ENCODE data around the gene MED15.
"Not testable (repeated sequence)": the region's sequence is repeated elsewhere in the genome, so short reads cannot be mapped to it uniquely, and the experiment has no call there.

The MED15 gene

DNA sequence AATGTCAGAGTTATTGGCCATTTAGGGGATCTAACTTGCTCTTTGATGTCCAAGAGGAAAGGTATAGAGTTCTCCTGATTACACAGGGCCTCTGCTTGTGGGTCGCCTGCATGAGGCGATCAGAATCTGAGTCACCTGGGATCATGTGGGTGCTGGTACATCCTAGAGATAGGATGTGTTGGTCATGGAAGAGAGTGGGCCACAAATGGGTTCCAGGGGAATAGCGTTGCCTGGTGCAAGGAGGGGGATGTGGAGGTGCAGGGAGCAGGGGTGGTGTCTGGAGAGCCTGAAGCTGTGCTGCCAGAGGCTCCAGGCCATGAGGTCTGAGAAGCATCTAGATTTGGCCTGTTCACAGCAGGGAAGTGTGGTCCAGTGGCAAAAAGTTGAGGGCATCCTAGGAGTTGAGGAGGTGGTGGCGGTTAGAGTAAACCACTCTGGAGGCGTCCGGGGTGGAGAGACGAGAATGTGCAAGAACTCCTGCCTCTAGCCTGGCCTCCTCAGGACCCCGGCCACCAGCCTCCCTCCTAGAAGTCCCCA lies 92.8 kb downstream of the MED15 start:
- DNase-seq (ENCODE audit: low read depth in 2 of 2) = no peak

DNA sequence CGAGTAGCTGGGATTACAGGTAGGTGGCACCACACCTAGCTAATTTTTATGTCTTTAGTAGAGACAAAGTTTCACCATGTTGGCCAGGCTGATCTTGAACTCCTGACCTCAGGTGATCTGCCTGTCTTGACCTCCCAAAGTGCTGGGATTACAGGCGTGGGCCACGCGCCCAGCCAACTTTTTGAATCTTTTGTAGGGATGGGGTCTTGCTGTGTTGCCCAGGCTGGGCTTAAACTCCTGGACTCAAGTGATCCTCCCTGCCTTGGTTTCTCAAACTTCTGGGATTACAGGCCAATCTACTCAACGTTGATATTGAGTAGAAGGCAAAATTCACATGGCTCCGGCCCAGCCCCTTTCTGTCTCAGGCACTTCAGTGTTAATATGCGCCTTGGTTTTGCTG lies 93.9 kb downstream of the MED15 start:
- DNase-seq (ENCODE audit: low read depth in 2 of 2) = no peak

DNA sequence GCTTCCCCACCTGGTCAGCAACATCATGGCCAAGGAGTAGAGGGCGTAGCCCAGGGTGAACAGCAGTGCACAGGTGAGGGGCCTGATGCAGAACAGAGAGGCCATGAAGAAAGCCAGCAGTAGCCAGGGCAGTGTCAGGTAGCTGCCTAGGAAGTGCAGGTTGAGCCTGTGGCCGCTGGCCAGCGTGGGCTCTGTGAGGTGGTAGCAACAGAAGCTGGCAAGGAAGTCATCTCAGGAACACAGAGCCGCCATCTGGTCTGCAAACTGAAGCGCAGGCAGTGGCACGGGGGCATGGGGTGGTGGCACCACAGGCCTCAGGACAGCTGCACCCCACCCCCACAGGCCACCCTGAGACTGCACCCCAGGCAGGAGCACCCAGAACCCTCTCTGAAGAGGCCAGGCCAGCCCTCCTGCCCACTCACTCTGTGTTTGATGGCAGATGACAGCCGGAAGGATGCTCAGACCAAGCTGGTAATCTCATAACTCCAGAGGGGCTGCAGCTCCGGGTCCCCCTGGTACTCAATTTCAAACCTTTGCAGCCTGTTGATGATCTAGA lies 95.3 kb downstream of the MED15 start:
- no peak for DNase-seq (ENCODE audit: low read depth in 2 of 2)

DNA sequence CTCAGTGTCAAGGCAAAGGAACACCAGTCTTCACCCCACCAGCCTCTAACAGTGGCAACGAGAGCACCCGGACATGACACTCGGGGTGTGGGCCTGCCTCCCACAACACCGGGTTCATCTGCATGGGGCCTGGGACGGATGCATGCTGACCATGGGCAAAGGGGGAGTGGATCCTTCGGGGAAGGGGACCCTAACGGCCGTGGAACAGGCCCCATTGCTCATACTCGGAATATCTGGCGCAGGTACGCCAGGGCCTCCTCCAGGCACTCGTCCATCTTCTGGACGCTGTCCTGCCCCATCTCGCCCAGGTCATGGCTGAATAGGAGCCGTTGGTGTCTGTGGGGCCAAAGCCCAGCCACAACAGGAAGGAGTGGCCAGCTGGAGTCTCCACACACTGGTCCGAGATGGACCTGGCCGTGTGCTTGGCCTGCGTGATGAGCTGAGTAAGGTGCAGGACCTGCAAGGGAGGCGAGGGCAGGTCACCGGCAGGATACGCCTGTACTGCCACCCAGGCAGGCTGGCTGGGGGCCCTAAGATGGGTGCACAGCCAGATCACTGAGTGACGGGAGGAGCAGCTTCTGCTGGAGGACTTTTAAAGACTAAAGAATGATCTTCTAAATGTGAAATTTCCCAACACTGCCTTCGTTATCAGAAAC lies 96.8 kb downstream of the MED15 start:
- DNase-seq (ENCODE audit: low read depth in 2 of 2) = no peak

DNA sequence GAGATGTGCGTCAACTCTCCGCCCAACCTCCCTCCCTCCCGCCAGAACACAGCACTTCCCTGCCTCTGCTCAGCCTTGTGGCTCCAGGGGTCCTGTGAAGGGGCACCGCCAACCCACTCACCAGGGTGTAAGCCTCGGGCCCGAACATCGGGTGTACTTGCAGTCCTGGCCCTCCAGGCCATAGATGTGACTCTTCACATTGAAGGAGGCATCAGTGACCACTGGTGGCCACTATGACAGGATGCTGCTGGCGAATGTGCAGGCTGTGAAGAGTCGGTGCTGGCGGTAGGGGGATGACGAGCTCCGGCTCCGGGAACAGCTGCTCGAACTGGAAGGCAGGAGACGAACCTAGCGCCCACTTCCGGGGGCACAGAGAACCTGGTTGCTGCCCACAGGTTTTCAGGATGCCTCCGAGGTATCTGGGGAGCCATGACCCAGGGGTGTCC lies 97.4 kb downstream of the MED15 start:
- DNase-seq (ENCODE audit: low read depth in 2 of 2) = no peak

- DNase-seq (ENCODE audit: low read depth in 2 of 2) = no peak
Measured at GRCh38 chr22:20605328-20605727, 97.9 kb downstream of the MED15 start.

- DNase-seq (ENCODE audit: low read depth in 2 of 2) = peak; percentile 35 to 41
Measured at GRCh38 chr22:20606041-20606783, 98.8 kb downstream of the MED15 start.

GRCh38 chr22:20606784-20607128 lies 99.3 kb downstream of the MED15 start:
- DNase-seq (ENCODE audit: low read depth in 2 of 2) = no peak

DNA sequence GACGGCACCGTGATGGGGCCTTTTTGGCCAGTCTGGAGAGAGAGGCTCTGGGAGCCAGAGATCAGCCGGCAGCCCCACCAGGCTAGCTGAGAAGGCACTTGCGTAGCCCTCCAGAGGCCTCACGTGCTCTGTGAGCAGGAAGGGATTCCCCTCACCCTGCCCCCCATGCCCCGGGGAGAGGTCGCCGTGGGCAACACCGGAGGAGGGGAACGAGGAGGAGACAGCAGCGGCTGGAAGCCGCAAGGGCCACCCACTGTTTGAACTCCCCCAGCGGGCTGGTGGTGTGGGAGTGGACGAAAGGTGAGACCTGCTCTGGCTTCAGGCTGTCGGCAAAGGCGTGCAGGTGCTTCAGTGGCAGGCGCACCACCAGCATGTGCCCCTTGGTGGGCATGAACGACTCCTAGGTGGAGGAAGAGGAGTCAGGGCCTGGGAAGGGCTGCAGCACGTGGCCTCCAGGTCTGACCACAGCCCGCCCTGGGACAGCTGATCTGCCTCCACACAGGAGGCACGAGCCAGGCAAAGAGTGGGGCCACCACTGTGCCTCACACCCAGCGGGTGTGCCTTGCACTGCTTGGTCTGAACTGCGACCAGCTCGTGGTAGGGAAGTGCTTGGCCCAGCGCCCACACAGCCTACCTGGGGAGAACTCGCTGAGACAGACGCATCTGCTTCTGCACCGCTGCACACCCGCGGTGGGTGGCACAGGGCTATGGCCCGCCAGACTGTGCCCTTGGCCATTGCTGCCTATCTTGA lies 99.9 kb downstream of the MED15 start:
- no peak for DNase-seq (ENCODE audit: low read depth in 2 of 2)

- no peak for DNase-seq (ENCODE audit: low read depth in 2 of 2)
Measured at GRCh38 chr22:20610243-20610686, 102.9 kb downstream of the MED15 start.

- no peak for DNase-seq (ENCODE audit: low read depth in 2 of 2)
Measured at GRCh38 chr22:20610757-20611156, 103.3 kb downstream of the MED15 start.

GRCh38 chr22:20611418-20611817 lies 104.0 kb downstream of the MED15 start:
- no peak for DNase-seq (ENCODE audit: low read depth in 2 of 2)

GRCh38 chr22:20613301-20613700 lies 105.9 kb downstream of the MED15 start:
- DNase-seq (ENCODE audit: low read depth in 2 of 2) = no peak

- no peak for DNase-seq (ENCODE audit: low read depth in 2 of 2)
Measured at GRCh38 chr22:20615021-20615420, 107.6 kb downstream of the MED15 start.

- DNase-seq (ENCODE audit: low read depth in 2 of 2) = no peak
Measured at GRCh38 chr22:20615533-20616450, 108.4 kb downstream of the MED15 start.

DNA sequence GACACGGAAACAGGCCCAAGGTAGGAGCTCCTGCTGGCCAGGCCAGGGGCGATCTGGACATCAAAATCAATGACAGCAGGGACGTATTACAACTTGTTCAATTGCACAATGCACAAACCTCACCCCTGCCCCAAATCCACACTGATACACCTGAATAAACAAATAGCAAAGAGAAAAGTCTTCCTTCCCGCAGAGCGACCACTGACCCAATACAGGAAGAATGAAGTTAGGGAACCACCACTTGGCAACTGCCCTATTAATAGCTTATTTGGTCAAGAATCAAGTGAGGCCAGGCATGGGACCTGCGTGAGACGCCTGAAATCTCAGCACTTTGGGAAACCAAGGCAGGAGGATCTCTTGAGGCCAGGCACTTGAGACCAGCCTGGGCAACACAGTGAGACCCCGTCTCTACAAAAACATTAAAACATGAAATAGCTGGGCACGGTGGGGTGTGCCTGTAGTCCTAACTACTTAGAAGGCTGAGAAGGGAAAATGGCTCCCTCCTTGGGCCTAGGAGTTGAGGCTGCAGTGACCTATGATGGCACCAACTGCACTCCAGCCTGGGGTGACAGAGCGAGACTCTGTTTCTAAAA lies 109.1 kb downstream of the MED15 start:
- DNase-seq (ENCODE audit: low read depth in 2 of 2) = no peak

GRCh38 chr22:20618488-20618887 lies 111.1 kb downstream of the MED15 start:
- DNase-seq (ENCODE audit: low read depth in 2 of 2) = no peak

DNA sequence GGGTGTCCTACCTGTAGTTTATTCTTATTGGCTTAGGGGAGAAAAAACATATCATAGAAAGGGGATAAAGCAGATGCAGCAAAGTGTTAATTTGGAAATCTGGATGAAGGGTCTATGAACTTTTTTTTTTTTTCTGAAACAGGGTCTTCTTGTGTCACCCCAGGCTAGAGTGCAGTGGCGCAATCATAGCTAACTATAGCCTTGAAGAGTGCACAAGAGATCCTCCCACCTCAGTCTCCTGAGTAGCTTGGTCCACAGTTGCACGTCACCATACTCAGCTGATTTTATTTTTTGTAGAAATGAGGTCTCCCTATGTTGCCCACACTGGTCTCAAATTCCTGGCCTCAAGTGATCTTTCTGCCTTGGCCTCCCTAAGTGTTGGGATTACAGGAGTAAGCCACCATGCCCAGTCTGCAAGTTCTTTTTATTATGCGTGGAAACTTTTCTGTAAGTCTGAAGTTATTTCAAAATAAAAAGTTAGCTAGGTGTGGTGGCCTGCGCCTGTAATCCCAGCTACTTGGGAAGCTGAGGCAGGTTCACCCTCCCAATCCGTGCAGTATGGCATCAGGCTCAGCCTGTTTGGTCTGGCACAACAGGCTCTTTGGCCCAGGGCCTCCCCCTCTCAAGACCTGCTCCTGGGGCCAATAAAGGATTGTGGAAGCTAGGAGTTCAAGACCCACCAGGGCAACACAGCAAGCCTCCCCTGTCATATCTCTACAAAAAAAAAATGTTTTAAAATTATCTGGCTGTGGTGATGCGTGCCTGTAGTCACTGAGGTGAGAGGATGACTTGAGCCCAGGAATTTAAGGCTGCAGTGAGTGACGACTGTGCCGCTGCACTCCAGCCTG lies 111.9 kb downstream of the MED15 start:
- no peak for DNase-seq (ENCODE audit: low read depth in 2 of 2)

GRCh38 chr22:20619893-20620194 lies 112.4 kb downstream of the MED15 start:
- DNase-seq (ENCODE audit: low read depth in 2 of 2) = not testable (repeated sequence)

DNA sequence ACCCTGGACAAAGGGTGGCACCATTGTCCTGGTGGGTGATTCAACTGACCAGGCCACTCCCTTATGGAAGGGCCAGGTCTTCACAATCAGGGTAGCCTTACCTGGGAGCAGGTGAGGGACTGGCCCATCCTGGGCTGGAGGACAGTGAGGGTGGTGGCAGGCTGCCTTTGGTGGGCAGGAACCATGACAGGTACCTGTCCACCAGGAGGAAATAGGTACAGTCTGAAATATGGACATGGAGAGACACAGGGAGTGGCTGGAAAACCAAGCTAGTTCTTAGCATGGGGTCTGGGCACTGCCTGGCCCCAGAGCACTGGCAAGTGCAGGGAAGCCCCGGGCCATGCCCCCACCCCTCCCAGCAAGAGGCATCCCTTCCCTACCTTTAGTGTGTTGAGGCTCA lies 113.8 kb downstream of the MED15 start:
- DNase-seq (ENCODE audit: low read depth in 2 of 2) = no peak

Data from stimulated activated CD8-positive, alpha-beta memory T cell treated with anti-CD3 and anti-CD28 coated beads, Interleukin-7, amount 100 ng/mL, for 1 hour (primary cell).